Panc1 (cell line): ENCODE measurements around the gene RBPMS2. TPM values are rescaled to one million over a fixed set of nuclear protein-coding genes. Genes with fewer than 3 reads are reported as not detected.
"Not testable (repeated sequence)": the region's sequence is repeated elsewhere in the genome, so short reads cannot be mapped to it uniquely, and the experiment has no call there.

Source experiments
- ATAC-seq: fragments of 200-7000 bp; cut with Tn5 transposase; 2 replicates; pipeline ENCODE4 v1.9.1; 2020; ENCODE audit warnings: mild to moderate bottlenecking, moderate library complexity
- BruUV-seq: library from RNA; stranded (reverse); fragments of 400-500 nt; replicated peaks from 2 replicates; lab custom pipeline; 2021; lab: Mats Ljungman, UMichigan
- CTCF ChIA-PET: fragments of 300-600 bp; sonication (Branson Sonifier 250); formaldehyde crosslinking; loops from one replicate; lab custom pipeline; 2022; ENCODE audit warnings: antibody characterized with exemption; lab: Charles Lee
- POLR2A ChIA-PET: fragments of 300-600 bp; sonication (Branson Sonifier 250); formaldehyde crosslinking; loops from one replicate; lab custom pipeline; 2022; ENCODE audit warnings: antibody characterized with exemption; lab: Charles Lee
- DNase-seq: peaks from one replicate; pipeline ENCODE4 v3.0.0-alpha.2; 2010; ENCODE audit warnings: low read depth, low spot score
- H3K27ac ChIP-seq: 2 replicates; pipeline ENCODE4 v1.5.1; 2011; ENCODE audit warnings: mild to moderate bottlenecking, low read length, inconsistent platforms
- H3K27me3 ChIP-seq: fragments of 200-500 bp; sonication (Bioruptor generic); 2 replicates; pipeline ENCODE4 v1.6.0; 2014; ENCODE audit warnings: low read length, inconsistent platforms; ENCODE audit not compliant: control insufficient read depth, insufficient read depth
- H3K36me3 ChIP-seq: fragments of 200-500 bp; sonication (Bioruptor generic); 2 replicates; pipeline ENCODE4 v1.5.1; 2014; ENCODE audit warnings: inconsistent platforms, mild to moderate bottlenecking, low read length, moderate library complexity; ENCODE audit not compliant: control insufficient read depth, insufficient read depth
- H3K4me1 ChIP-seq: 2 replicates; pipeline ENCODE4 v1.5.1; 2011; ENCODE audit warnings: inconsistent platforms, mild to moderate bottlenecking, low read length, moderate library complexity; ENCODE audit not compliant: control insufficient read depth, insufficient read depth
- H3K4me3 ChIP-seq, 2 experiments: 2 replicates each; pipeline ENCODE4 v1.5.1; 2011 to 2012; ENCODE audit warnings: low read depth in 2 of 2, low read length in 2 of 2, mild to moderate bottlenecking in 2 of 2, inconsistent platforms in 1 of 2, moderate library complexity in 1 of 2
- H3K9me3 ChIP-seq: fragments of 200-500 bp; sonication (Bioruptor generic); 2 replicates; pipeline ENCODE4 v1.5.1; 2014; ENCODE audit warnings: low read depth, mild to moderate bottlenecking, inconsistent platforms, low read length, moderate library complexity; ENCODE audit not compliant: control insufficient read depth, insufficient read depth
- CTCF ChIP-seq: fragments of 450-650 bp; IDR thresholded peaks from 2 replicates; pipeline ENCODE4 v1.5.1; 2017; ENCODE audit warnings: mild to moderate bottlenecking
- SIN3A ChIP-seq: IDR thresholded peaks from 2 replicates; pipeline ENCODE4 v1.6.1; 2012; ENCODE audit warnings: low read depth, mild to moderate bottlenecking, low read length, moderate library complexity, borderline replicate concordance; ENCODE audit not compliant: insufficient read depth
- TCF7L2 ChIP-seq: IDR thresholded peaks from 2 replicates; pipeline ENCODE4 v1.6.1; 2011; ENCODE audit warnings: mild to moderate bottlenecking, low read depth, low read length, inconsistent platforms
- in situ Hi-C: cut with HindIII; loops from 2 replicates; pipeline ENCODE4 v1.10.0; 2016; ENCODE audit warnings: low sequenced_read_pairs, low pct_unique_long_range_greater_than_20kb
- intact Hi-C: fragments of 100-400 bp; cut with micrococcal nuclease; formaldehyde crosslinking; loops from one replicate; pipeline ENCODE4 v1.10.0; 2022; ENCODE audit not compliant: unreplicated experiment
- total RNA-seq: library from RNA; stranded (reverse); gene quantifications from one replicate; pipeline ENCODE4 v1.2.1, GENCODE V29; 2021; ENCODE audit not compliant: unreplicated experiment
- TF ChIP-seq, protein P1 (sequence below), 2 experiments: IDR thresholded peaks; 2 replicates each; pipeline ENCODE4 v1.6.1; 2011 to 2012; ENCODE audit warnings: low read depth in 2 of 2, control low read depth in 1 of 2, low read length in 1 of 2, mild to moderate bottlenecking in 1 of 2, moderate library complexity in 1 of 2; ENCODE audit not compliant: insufficient read depth in 1 of 2

The RBPMS2 gene
- total RNA-seq, 1 experiment from 2014 or later = 33.7 TPM

- BruUV-seq, in situ Hi-C loops, POLR2A ChIA-PET: not testable (repeated sequence)
Observed at GRCh38 chr15:64795921-64796320, 20.5 kb upstream of the RBPMS2 start.

GRCh38 chr15:64795299-64795698 lies 19.9 kb upstream of the RBPMS2 start:
- H3K9me3 ChIP-seq, intact Hi-C loops, H3K4me1 ChIP-seq, H3K27me3 ChIP-seq, H3K36me3 ChIP-seq, H3K27ac ChIP-seq, CTCF ChIA-PET, BruUV-seq, DNase-seq, in situ Hi-C loops, ATAC-seq, POLR2A ChIA-PET, H3K4me3 ChIP-seq: not testable (repeated sequence)

More at GRCh38 chr15:64795921-64796320, 20.5 kb upstream of the RBPMS2 start:
- intact Hi-C loops, H3K27me3 ChIP-seq, H3K4me1 ChIP-seq, ATAC-seq, H3K36me3 ChIP-seq, H3K4me3 ChIP-seq, H3K27ac ChIP-seq, CTCF ChIA-PET, DNase-seq, H3K9me3 ChIP-seq: not testable (repeated sequence)

DNA sequence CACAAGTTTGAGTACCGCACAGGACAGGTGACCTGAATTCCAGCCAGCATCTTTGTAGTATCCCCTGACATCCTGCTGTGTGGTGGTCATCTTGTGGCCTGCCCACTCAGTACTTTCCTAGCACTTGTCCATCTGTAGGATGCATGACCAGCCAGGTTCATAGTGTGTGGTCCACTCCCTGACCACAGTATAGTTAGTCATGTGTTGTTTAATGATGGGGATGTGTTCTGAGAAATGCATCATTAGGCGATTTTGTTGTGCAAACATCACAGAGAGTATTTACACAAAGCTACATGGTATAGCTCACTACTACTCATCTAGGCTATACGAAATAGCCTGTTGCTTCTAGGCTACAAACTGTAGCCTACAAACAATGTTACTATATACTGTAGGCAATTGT lies 16.9 kb upstream of the RBPMS2 start:
- peak; percentile 18 for DNase-seq
- CTCF ChIA-PET = interaction anchor here (0.6 kb wide), 1 partner anchor 324 kb away, joined by 3 read pairs; no protein-coding TSS in a partner anchor
- POLR2A ChIA-PET = no interaction called here
- Histone ChIP-seq H3K27ac (no peak overlapping the region), H3K9me3 (no peaks in the 10 kb centered on the region), H3K36me3 (no peaks in the 10 kb centered on the region), H3K4me1 (no peaks in the 10 kb centered on the region), H3K4me3 (no peak overlapping the region), H3K27me3 (no peaks in the 10 kb centered on the region)
- intact Hi-C loops (no loop called here), in situ Hi-C loops (no loop called here)
- BruUV-seq = no TSS peak
- ATAC-seq = peak; percentile 57
- TF ChIP-seq, protein P1, sequence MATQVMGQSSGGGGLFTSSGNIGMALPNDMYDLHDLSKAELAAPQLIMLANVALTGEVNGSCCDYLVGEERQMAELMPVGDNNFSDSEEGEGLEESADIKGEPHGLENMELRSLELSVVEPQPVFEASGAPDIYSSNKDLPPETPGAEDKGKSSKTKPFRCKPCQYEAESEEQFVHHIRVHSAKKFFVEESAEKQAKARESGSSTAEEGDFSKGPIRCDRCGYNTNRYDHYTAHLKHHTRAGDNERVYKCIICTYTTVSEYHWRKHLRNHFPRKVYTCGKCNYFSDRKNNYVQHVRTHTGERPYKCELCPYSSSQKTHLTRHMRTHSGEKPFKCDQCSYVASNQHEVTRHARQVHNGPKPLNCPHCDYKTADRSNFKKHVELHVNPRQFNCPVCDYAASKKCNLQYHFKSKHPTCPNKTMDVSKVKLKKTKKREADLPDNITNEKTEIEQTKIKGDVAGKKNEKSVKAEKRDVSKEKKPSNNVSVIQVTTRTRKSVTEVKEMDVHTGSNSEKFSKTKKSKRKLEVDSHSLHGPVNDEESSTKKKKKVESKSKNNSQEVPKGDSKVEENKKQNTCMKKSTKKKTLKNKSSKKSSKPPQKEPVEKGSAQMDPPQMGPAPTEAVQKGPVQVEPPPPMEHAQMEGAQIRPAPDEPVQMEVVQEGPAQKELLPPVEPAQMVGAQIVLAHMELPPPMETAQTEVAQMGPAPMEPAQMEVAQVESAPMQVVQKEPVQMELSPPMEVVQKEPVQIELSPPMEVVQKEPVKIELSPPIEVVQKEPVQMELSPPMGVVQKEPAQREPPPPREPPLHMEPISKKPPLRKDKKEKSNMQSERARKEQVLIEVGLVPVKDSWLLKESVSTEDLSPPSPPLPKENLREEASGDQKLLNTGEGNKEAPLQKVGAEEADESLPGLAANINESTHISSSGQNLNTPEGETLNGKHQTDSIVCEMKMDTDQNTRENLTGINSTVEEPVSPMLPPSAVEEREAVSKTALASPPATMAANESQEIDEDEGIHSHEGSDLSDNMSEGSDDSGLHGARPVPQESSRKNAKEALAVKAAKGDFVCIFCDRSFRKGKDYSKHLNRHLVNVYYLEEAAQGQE (IDR thresholded peaks at IDR 0.05; ENCODE audit: insufficient read depth in 1 of 2, low read depth in 2 of 2, low read length in 1 of 2) = no peak
- TF ChIP-seq TCF7L2 (no peak), SIN3A (no peak), CTCF (no peak)
